ENCODE data around the gene SIK3.
"Not testable (repeated sequence)": the region's sequence is repeated elsewhere in the genome, so short reads cannot be mapped to it uniquely, and the experiment has no call there.

Gene SIK3

GRCh38 chr11:117076941-117077691, 21.1 kb downstream of the SIK3 start:
- DNase-seq (ENCODE audit: low spot score): no peak

GRCh38 chr11:117075186-117075585, 23.0 kb downstream of the SIK3 start:
- no peak for DNase-seq (ENCODE audit: low spot score)

- no peak for DNase-seq (ENCODE audit: low spot score)
Measured at GRCh38 chr11:117074119-117074518, 24.1 kb downstream of the SIK3 start.

- DNase-seq (ENCODE audit: low spot score): no peak
Measured at GRCh38 chr11:117073539-117073938, 24.7 kb downstream of the SIK3 start.

GRCh38 chr11:117072517-117073461, 25.4 kb downstream of the SIK3 start:
- peak; percentile 70 for DNase-seq (ENCODE audit: low spot score)

GRCh38 chr11:117071344-117071787, 26.9 kb downstream of the SIK3 start:
- no peak for DNase-seq (ENCODE audit: low spot score)

- no peak for DNase-seq (ENCODE audit: low spot score)
Measured at GRCh38 chr11:117070016-117070415, 28.2 kb downstream of the SIK3 start.

GRCh38 chr11:117068303-117068860, 29.8 kb downstream of the SIK3 start:
- no peak for DNase-seq (ENCODE audit: low spot score)

- no peak for DNase-seq (ENCODE audit: low spot score)
Measured at GRCh38 chr11:117066959-117067358, 31.3 kb downstream of the SIK3 start.

- DNase-seq (ENCODE audit: low spot score): peak; percentile 37
Measured at GRCh38 chr11:117064275-117064674, 34.0 kb downstream of the SIK3 start.

GRCh38 chr11:117062498-117062897, 35.7 kb downstream of the SIK3 start:
- no peak for DNase-seq (ENCODE audit: low spot score)

- no peak for DNase-seq (ENCODE audit: low spot score)
Measured at GRCh38 chr11:117061256-117061655, 37.0 kb downstream of the SIK3 start.

- DNase-seq (ENCODE audit: low spot score): no peak
Measured at GRCh38 chr11:117059611-117060148, 38.5 kb downstream of the SIK3 start.

GRCh38 chr11:117058761-117059261, 39.4 kb downstream of the SIK3 start:
- DNase-seq (ENCODE audit: low spot score): no peak

- DNase-seq (ENCODE audit: low spot score): no peak
Measured at GRCh38 chr11:117057727-117058126, 40.5 kb downstream of the SIK3 start.

- DNase-seq (ENCODE audit: low spot score): no peak
Measured at GRCh38 chr11:117057317-117057716, 40.9 kb downstream of the SIK3 start.

- no peak for DNase-seq (ENCODE audit: low spot score)
Measured at GRCh38 chr11:117055469-117055868, 42.8 kb downstream of the SIK3 start.

- no peak for DNase-seq (ENCODE audit: low spot score)
Measured at GRCh38 chr11:117054382-117054781, 43.8 kb downstream of the SIK3 start.

- DNase-seq (ENCODE audit: low spot score): no peak
Measured at GRCh38 chr11:117052196-117053149, 45.8 kb downstream of the SIK3 start.

- not testable (repeated sequence) for DNase-seq (ENCODE audit: low spot score)
Measured at GRCh38 chr11:117050121-117050520, 48.1 kb downstream of the SIK3 start.

- DNase-seq (ENCODE audit: low spot score): not testable (repeated sequence)
Measured at GRCh38 chr11:117046627-117047026, 51.6 kb downstream of the SIK3 start.
